ENCODE results near the gene CNIH3. TPM values are rescaled to one million over a fixed set of nuclear protein-coding genes. Genes with fewer than 3 reads are reported as not detected.

Gene CNIH3
- total and polyA plus RNA-seq, 10 of the 15 experiments (the other 5 are each of a cell fraction or from before 2014, with no cell fraction given), result 0.77 to 5.8 (median 1.8) TPM

- TF ChIP-seq USF2 (IDR thresholded peaks at IDR 0.05; ENCODE audit: borderline replicate concordance, low read depth, low read length) (no peak), POLR2A (IDR thresholded peaks at IDR 0.05; ENCODE audit: low read depth, low read length) (no peak)
Measured at GRCh38 chr1:224770336-224770693, 154.2 kb downstream of the CNIH3 start (continued).

GRCh38 chr1:224773646-224774045 is 157.5 kb downstream of the CNIH3 start:
- H3K36me3 ChIP-seq (ENCODE audit: control insufficient read depth in 2 of 2, insufficient read depth in 2 of 2, low read length in 1 of 2), result no peaks in the 10 kb centered on the region
- no peak for DNase-seq (ENCODE audit: low read depth, low spot score)
- no peak overlapping the region for H3K4me2 ChIP-seq (ENCODE audit: control insufficient read depth, insufficient read depth)
- ChIA-PET SMC1A (ENCODE audit: uncharacterized antibody, unreplicated experiment) (interaction anchor here (1.2 to 3.1 kb wide), 2 partner anchors 9 to 77 kb away, joined by 3 to 16 read pairs; no protein-coding TSS in a partner anchor), POLR2A (no interaction called here), RAD21 (ENCODE audit: unreplicated experiment) (interaction anchor here (1.1 to 1.8 kb wide), 2 partner anchors 72 to 121 kb away, joined by 3 to 4 read pairs; no protein-coding TSS in a partner anchor), CTCF (interaction anchor here (0.7 to 2.4 kb wide), 3 partner anchors 15 to 78 kb away, joined by 3 to 16 read pairs (median 3); no protein-coding TSS in a partner anchor)
- H3K9me3 ChIP-seq (replicated peaks; ENCODE audit: control insufficient read depth, insufficient read depth, low read length), result no peaks in the 10 kb centered on the region
- H3K4me1 ChIP-seq (ENCODE audit: control insufficient read depth, insufficient read depth, low read length), result no peaks in the 10 kb centered on the region
- in situ Hi-C loops (cut with MboI) (no loop called here), intact Hi-C loops (cut with micrococcal nuclease; ENCODE audit: unreplicated experiment) (no loop called here)
- no TSS peak for BruUV-seq (replicated peaks)
- H3K27ac ChIP-seq (ENCODE audit: control insufficient read depth, insufficient read depth), result no peak overlapping the region
- H2AFZ ChIP-seq (ENCODE audit: control insufficient read depth, low read depth, low read length), result no peak overlapping the region
- H3K27me3 ChIP-seq (replicated peaks in 1 of 2; ENCODE audit: control insufficient read depth in 2 of 2, insufficient read depth in 2 of 2, low read length in 1 of 2), result no peaks in the 10 kb centered on the region
- H3K79me2 ChIP-seq (ENCODE audit: control insufficient read depth, insufficient read depth, low read length), result no peaks in the 10 kb centered on the region
- no peaks in the 10 kb centered on the region for H4K20me1 ChIP-seq (ENCODE audit: control insufficient read depth, insufficient read depth)
- 73% methylated on average over 2 of the region's 2 CpGs for WGBS (ENCODE audit: insufficient coverage, insufficient replicate concordance, low lambda C conversion rate, missing lambda C conversion rate)
- no peak overlapping the region for H3K4me3 ChIP-seq
- H3K9ac ChIP-seq (ENCODE audit: control insufficient read depth, insufficient read depth, low read length), result no peak overlapping the region
- no peak for ATAC-seq
- TF ChIP-seq JUND (IDR thresholded peaks at IDR 0.05; ENCODE audit: low read depth, low read length), result no peak
- no peak for TF ChIP-seq SREBF1 (IDR thresholded peaks at IDR 0.05; ENCODE audit: low read length)
- no peak for TF ChIP-seq EZH2 (IDR thresholded peaks at IDR 0.05; ENCODE audit: borderline replicate concordance, control insufficient read depth, low read depth, low read length)
- no peak for TF ChIP-seq ZNF622 (IDR thresholded peaks at IDR 0.05)
- TF ChIP-seq BCLAF1 (IDR thresholded peaks at IDR 0.05), result no peak
- no peak for TF ChIP-seq CHD2 (IDR thresholded peaks at IDR 0.05; ENCODE audit: borderline replicate concordance, low read depth, low read length)
- no peak for TF ChIP-seq ZZZ3 (IDR thresholded peaks at IDR 0.05; ENCODE audit: control insufficient read depth, insufficient read length, low read depth)
- TF ChIP-seq, protein P1, sequence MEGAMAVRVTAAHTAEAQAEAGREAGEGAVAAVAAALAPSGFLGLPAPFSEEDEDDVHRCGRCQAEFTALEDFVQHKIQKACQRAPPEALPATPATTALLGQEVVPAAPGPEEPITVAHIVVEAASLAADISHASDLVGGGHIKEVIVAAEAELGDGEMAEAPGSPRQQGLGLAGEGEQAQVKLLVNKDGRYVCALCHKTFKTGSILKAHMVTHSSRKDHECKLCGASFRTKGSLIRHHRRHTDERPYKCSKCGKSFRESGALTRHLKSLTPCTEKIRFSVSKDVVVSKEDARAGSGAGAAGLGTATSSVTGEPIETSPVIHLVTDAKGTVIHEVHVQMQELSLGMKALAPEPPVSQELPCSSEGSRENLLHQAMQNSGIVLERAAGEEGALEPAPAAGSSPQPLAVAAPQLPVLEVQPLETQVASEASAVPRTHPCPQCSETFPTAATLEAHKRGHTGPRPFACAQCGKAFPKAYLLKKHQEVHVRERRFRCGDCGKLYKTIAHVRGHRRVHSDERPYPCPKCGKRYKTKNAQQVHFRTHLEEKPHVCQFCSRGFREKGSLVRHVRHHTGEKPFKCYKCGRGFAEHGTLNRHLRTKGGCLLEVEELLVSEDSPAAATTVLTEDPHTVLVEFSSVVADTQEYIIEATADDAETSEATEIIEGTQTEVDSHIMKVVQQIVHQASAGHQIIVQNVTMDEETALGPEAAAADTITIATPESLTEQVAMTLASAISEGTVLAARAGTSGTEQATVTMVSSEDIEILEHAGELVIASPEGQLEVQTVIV (IDR thresholded peaks at IDR 0.05; ENCODE audit: borderline replicate concordance, partially characterized antibody), result no peak
- no peak for TF ChIP-seq LARP7 (IDR thresholded peaks at IDR 0.05)
- FAIRE-seq, result no peak

Measured in GM12878 (cell line).